Left ventricle myocardium inferior (tissue), 1 donor: Measurements from ENCODE around the gene GDF7. TPM values are rescaled to one million over a fixed set of nuclear protein-coding genes. Genes with fewer than 3 reads are reported as not detected.

Experiments
- DNase-seq: peaks from one replicate; pipeline ENCODE4 v3.0.0-alpha.2; 2020
- H3K27ac ChIP-seq: fragments of 200-600 bp; replicated peaks from 2 replicates; pipeline ENCODE4 v1.8.0; 2021
- H3K27me3 ChIP-seq: fragments of 200-600 bp; 2 replicates; pipeline ENCODE4 v1.8.0; 2021; ENCODE audit warnings: low read depth
- H3K36me3 ChIP-seq: fragments of 200-600 bp; 2 replicates; pipeline ENCODE4 v1.8.0; 2021
- H3K4me1 ChIP-seq: fragments of 200-600 bp; 2 replicates; pipeline ENCODE4 v1.8.0; 2021
- H3K4me3 ChIP-seq: fragments of 200-600 bp; 2 replicates; pipeline ENCODE4 v1.8.0; 2021; ENCODE audit warnings: mild to moderate bottlenecking, moderate library complexity
- H3K9me3 ChIP-seq: fragments of 200-600 bp; replicated peaks from 2 replicates; pipeline ENCODE4 v1.8.0; 2021
- CTCF ChIP-seq: fragments of 200-600 bp; IDR thresholded peaks from 2 replicates; pipeline ENCODE4 v1.8.0; 2021; ENCODE audit warnings: antibody characterized with exemption, mild to moderate bottlenecking, borderline replicate concordance
- intact Hi-C: fragments of 100-400 bp; cut with micrococcal nuclease; formaldehyde crosslinking; loops from one replicate; pipeline ENCODE4 v1.11.0; 2022
- total RNA-seq: library from RNA; stranded (reverse); fragmentation: NEBNext Ultra II Directional; extraction: Animal tissue kit (Norgen Biotek cat#: 25700); gene quantifications from one replicate; pipeline ENCODE4 v1.2.1, GENCODE V29; 2021
- donor health status: DM: no; HTN: yes; CAD: no; lungs with severe emphysema.

The GDF7 gene
- total RNA-seq, 1 donor from 2014 or later: 0.58 TPM

DNA sequence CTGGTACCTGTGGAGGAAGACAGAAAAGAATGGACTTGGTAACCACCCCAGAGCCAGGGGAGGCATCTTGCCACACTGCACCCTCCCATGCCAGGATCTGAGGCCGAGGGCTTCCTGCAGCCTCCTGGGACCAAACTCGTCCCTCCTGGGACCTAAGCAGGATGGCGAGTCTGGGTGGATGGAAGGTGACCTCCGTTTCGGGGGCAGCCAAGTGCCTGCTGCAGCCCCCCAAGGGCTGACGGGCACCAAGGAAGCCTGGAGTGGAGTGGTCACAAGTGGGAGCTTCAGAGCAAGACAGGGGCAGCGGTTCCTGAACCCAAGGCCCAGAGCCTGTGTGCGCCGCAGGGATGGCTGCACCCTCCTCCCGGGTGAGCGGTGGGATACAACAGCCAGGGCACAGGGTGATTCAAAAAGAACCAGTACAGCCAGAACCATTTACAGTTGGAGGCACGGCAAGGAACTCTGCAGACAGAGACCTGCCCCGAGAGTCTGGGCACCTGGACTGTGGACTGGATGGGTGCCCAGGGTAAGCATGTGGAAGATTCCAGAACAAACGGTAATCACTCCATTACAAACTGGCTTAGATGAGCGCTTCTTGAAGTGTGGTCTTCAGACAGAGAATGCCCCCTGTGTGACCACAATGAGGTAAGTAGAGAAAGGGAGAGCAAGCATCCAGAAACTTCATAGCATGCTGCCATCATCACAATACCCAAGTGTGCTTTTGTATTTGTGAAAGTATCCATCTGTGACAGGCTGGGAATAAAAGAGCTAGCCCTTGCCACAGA is 28.1 kb upstream of the GDF7 start:
- Histone ChIP-seq H3K9me3 (no peaks in the 10 kb centered on the region), H3K4me3 (peak overlapping the region; percentile 19), H3K27me3 (no peaks in the 10 kb centered on the region), H3K4me1 (peaks cover 92% of the 10 kb centered on the region), H3K27ac (peak overlapping the region; percentile 85), H3K36me3 (peaks cover 34% of the 10 kb centered on the region)
- TF ChIP-seq CTCF: no peak
- peak; percentile 12 for DNase-seq
- intact Hi-C loops: no loop called here

DNA sequence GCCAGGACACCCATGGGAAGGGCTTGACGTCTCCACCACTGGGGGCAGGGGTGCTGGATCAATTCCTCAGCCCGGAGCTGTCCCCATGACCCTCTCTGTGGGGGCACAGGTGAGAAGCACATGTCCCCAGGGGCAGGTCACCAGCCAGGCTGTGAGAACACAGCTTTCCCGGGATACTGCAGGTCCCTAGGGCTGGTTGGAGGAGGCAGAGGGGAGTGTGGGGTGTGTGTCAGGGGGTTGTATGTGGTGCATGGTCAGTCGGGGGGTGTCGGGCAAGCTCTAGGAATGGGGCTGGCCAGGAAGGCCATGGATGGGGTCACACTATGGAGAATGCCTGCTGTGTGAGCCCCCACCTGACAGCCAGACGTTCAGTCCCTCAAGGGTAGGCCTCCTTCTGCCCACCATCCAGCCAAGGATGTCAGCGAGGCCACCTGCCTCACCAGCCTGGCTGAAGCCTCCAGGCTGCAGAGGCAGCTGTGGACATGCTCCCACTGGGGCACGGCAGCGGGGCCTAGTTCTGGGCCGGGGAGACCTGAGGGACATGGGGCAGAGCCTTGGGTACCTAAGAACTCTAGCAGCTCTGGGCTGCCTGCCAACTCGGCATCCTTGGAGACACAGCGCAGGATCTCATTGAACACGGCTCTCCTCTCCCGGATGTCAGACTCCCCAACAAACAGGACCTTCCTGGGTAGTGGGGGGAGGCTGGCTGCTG is 26.4 kb upstream of the GDF7 start:
- no peaks in the 10 kb centered on the region for H3K9me3 ChIP-seq
- intact Hi-C loops: no loop called here
- TF ChIP-seq CTCF: no peak
- peak; percentile 47 for DNase-seq
- H3K27ac ChIP-seq: peak overlapping the region; percentile 85
- no peak overlapping the region for H3K4me3 ChIP-seq
- no peaks in the 10 kb centered on the region for H3K27me3 ChIP-seq
- H3K4me1 ChIP-seq: peaks cover 75% of the 10 kb centered on the region
- peaks cover 45% of the 10 kb centered on the region for H3K36me3 ChIP-seq

GRCh38 chr2:20641123-20641985 is 25.6 kb upstream of the GDF7 start:
- peaks cover 47% of the 10 kb centered on the region for H3K36me3 ChIP-seq

DNA sequence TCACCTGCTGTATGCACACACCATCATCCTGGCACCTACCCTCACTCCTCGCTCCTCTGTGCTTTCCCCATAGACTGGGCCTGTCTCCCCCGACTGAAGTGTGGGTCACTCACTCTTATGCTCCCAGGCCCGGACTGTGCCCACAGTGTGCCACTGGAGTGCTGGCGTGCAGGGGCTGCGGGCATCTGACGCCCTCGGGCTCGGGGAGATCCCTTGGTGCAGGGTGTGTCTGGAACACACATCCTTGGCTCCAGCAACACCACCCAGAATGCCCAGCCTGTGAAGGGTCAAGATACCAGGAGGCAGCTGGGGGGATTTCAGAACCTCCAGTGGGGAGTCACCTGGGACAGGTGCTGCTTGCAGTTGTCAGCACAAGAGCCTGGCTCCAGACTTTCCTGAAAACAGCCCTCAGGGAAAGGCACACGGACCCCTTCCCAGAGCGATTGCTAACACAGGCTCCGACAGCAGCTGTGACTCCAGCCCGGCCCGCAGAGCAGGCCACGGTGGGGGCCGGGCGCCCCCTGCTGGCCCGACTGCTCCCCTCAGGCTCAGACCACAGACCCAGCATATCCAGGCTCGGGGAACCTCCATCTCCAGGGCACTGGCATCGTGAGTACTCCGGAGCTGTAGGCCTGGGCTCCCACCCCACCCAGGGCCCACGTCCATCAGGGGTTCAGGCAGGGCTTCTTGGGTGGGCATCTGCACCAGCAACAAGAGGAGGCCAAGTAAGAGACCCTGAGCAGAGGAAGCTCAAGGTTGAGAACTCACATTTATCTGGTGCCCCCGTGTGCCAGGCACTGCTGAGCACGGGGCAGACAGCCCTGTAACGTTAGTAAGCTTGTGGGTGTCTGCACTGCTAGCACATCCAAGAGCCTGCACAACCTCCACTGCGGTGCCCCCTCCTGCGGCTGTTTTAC is 24.6 kb upstream of the GDF7 start:
- intact Hi-C loops: loop anchor here (2.0 kb wide), 1 partner anchor 200 kb away; no protein-coding TSS in a partner anchor
- H3K4me3 ChIP-seq: no peak overlapping the region
- H3K36me3 ChIP-seq: peaks cover 51% of the 10 kb centered on the region
- H3K27me3 ChIP-seq: no peaks in the 10 kb centered on the region
- peak; percentile 97 for TF ChIP-seq CTCF
- DNase-seq: peak; percentile 80
- peaks cover 59% of the 10 kb centered on the region for H3K4me1 ChIP-seq
- H3K27ac ChIP-seq: peak overlapping the region; percentile 85
- no peaks in the 10 kb centered on the region for H3K9me3 ChIP-seq

More at GRCh38 chr2:20641123-20641985, 25.6 kb upstream of the GDF7 start:
- H3K27ac ChIP-seq: peak overlapping the region; percentile 85
- TF ChIP-seq CTCF: no peak
- intact Hi-C loops: no loop called here
- H3K9me3 ChIP-seq: no peaks in the 10 kb centered on the region
- peak; percentile 18 for DNase-seq
- no peak overlapping the region for H3K4me3 ChIP-seq
- peaks cover 67% of the 10 kb centered on the region for H3K4me1 ChIP-seq
- H3K27me3 ChIP-seq: no peaks in the 10 kb centered on the region
